Measurements from ENCODE around the gene NUMBL.

GRCh38 chr19:40659566-40659965, 30.9 kb downstream of the NUMBL start:
- TF ChIP-seq CTCF (IDR thresholded peaks at IDR 0.05) = no peak
- TF ChIP-seq POLR2A (IDR thresholded peaks at IDR 0.05) = no peak

All from right lobe of liver (tissue), 4 donors.